ENCODE results near the gene TMEM254. TPM values are rescaled to one million over a fixed set of nuclear protein-coding genes. Genes with fewer than 3 reads are reported as not detected.

The TMEM254 gene
- total and polyA plus RNA-seq, 10 donors: 6.9 to 14.8 (median 10.7) TPM

- H3K36me3 ChIP-seq: no peaks in the 10 kb centered on the region
- intact Hi-C loops (cut with DNase I; ENCODE audit: low total_unique reads): no loop called here
- 69 to 85% (median 75%) methylated on average over 3 of the region's 3 CpGs for WGBS, 5 donors
- H3K4me1 ChIP-seq: peaks cover 0 to 1% (median 0%) of the 10 kb centered on the region in 6 donors
- H3K27ac ChIP-seq: no peak overlapping the region
- no peak overlapping the region for H3K4me3 ChIP-seq
- no peaks in the 10 kb centered on the region for H3K27me3 ChIP-seq (replicated peaks in 1 of 7)
- H3K9me3 ChIP-seq: no peaks in the 10 kb centered on the region
- TF ChIP-seq, protein P1, sequence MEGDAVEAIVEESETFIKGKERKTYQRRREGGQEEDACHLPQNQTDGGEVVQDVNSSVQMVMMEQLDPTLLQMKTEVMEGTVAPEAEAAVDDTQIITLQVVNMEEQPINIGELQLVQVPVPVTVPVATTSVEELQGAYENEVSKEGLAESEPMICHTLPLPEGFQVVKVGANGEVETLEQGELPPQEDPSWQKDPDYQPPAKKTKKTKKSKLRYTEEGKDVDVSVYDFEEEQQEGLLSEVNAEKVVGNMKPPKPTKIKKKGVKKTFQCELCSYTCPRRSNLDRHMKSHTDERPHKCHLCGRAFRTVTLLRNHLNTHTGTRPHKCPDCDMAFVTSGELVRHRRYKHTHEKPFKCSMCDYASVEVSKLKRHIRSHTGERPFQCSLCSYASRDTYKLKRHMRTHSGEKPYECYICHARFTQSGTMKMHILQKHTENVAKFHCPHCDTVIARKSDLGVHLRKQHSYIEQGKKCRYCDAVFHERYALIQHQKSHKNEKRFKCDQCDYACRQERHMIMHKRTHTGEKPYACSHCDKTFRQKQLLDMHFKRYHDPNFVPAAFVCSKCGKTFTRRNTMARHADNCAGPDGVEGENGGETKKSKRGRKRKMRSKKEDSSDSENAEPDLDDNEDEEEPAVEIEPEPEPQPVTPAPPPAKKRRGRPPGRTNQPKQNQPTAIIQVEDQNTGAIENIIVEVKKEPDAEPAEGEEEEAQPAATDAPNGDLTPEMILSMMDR (IDR thresholded peaks at IDR 0.05 in 8 of 11, conservative IDR thresholded peaks at IDR 0.05 in 3 of 11): no peak
- TF ChIP-seq POLR2A (IDR thresholded peaks at IDR 0.05) (no peak), POLR2AphosphoS5 (IDR thresholded peaks at IDR 0.05) (no peak)
- DNase-seq: no peak
Observed at GRCh38 chr10:80051993-80052392, 26.5 kb upstream of the TMEM254 start.

- H3K27me3 ChIP-seq (replicated peaks in 1 of 7): no peaks in the 10 kb centered on the region
- H3K4me1 ChIP-seq: no peaks in the 10 kb centered on the region
- H3K36me3 ChIP-seq: no peaks in the 10 kb centered on the region
- DNase-seq: no peak
- no peak for TF ChIP-seq POLR2A (IDR thresholded peaks at IDR 0.05)
- TF ChIP-seq POLR2AphosphoS5 (IDR thresholded peaks at IDR 0.05): no peak
- TF ChIP-seq, protein P1 (IDR thresholded peaks at IDR 0.05 in 8 of 11, conservative IDR thresholded peaks at IDR 0.05 in 3 of 11): no peak
- 95 to 98% (median 95%) methylated on average over 2 of the region's 2 CpGs for WGBS, 5 donors
- H3K27ac ChIP-seq: no peak overlapping the region
- intact Hi-C loops (cut with DNase I; ENCODE audit: low total_unique reads): no loop called here
- H3K9me3 ChIP-seq: no peaks in the 10 kb centered on the region
- H3K4me3 ChIP-seq: no peak overlapping the region
Observed at GRCh38 chr10:80055760-80056159, 22.7 kb upstream of the TMEM254 start.

- Histone ChIP-seq H3K9me3 (no peaks in the 10 kb centered on the region), H3K4me1 (no peaks in the 10 kb centered on the region), H3K27ac (no peak overlapping the region), H3K27me3 (replicated peaks in 1 of 7) (no peaks in the 10 kb centered on the region), H3K4me3 (no peak overlapping the region), H3K36me3 (no peaks in the 10 kb centered on the region)
- WGBS, 5 donors: 89 to 94% (median 91%) methylated on average over 4 of the region's 4 CpGs
- DNase-seq: no peak
- no peak for TF ChIP-seq POLR2A (IDR thresholded peaks at IDR 0.05)
- TF ChIP-seq, protein P1 (IDR thresholded peaks at IDR 0.05 in 8 of 11, conservative IDR thresholded peaks at IDR 0.05 in 3 of 11): no peak
- TF ChIP-seq POLR2AphosphoS5 (IDR thresholded peaks at IDR 0.05): no peak
- intact Hi-C loops (cut with DNase I; ENCODE audit: low total_unique reads): no loop called here
Observed at GRCh38 chr10:80057171-80057570, 21.3 kb upstream of the TMEM254 start.

DNA sequence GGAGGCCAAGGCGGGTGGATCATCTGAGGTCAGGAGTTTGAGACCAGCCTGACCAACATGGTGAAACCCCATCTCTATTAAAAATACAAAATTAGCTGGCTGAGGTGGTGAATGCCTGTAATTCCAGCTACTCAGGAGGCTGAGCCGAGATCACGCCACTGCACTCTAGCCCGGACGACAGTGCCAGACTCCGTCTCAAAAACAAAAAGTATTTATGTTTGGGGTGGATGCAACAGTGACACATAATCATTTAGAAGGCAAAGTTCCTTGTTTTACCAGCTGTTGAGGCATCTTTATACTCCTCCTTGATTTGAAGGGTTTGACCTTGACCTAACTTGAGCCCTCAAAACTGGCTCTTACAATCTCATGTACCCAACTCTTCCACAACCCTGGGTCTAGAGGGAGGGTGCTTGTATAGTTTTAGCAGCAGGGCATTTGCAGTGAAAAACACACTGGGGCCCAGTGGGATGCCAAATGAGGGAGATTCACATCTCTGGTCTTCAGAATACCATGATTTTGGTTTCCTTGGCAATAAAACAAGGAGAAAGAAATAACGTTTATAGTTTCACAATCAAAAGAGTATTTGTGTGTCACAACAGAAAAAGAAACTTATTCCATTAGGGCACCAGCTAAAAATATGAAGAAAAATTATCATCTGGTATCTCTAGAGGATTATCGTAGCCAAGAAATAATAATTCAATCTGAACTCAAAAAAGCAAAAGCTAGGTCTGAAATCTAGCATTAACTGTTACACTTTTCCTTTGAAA, 14.2 kb upstream of the TMEM254 start:
- Histone ChIP-seq H3K9me3 (peaks cover 0 to 9% (median 0%) of the 10 kb centered on the region in 8 donors), H3K27me3 (replicated peaks in 1 of 7) (no peaks in the 10 kb centered on the region), H3K4me3 (no peak overlapping the region), H3K4me1 (no peaks in the 10 kb centered on the region), H3K27ac (no peak overlapping the region), H3K36me3 (no peaks in the 10 kb centered on the region)
- no peak for TF ChIP-seq POLR2A (IDR thresholded peaks at IDR 0.05)
- no peak for TF ChIP-seq POLR2AphosphoS5 (IDR thresholded peaks at IDR 0.05)
- TF ChIP-seq, protein P1 (IDR thresholded peaks at IDR 0.05 in 8 of 11, conservative IDR thresholded peaks at IDR 0.05 in 3 of 11): no peak
- WGBS, 5 donors: 85 to 95% (median 90%) methylated on average over 8 of the region's 8 CpGs
- DNase-seq: no peak
- intact Hi-C loops (cut with DNase I; ENCODE audit: low total_unique reads): no loop called here
